ENCODE measurements around the gene GLRA3.

- TF ChIP-seq POLR2A (IDR thresholded peaks at IDR 0.05; ENCODE audit: low read length) (no peak), GATA1 (IDR thresholded peaks at IDR 0.05; ENCODE audit: low read depth, low read length) (no peak)
These were observed 182.7 kb downstream of the GLRA3 start for GRCh38 chr4:174646326-174646725.

All from erythroblast (primary cell).